GM19035 (cell line): ENCODE measurements around the gene DDX17.

ENCODE experiments used
- ATAC-seq: cut with Tn5 transposase; IDR thresholded peaks from one replicate; pipeline ENCODE4 v1.9.1; 2021; ENCODE audit not compliant: unreplicated experiment

Gene DDX17

DNA sequence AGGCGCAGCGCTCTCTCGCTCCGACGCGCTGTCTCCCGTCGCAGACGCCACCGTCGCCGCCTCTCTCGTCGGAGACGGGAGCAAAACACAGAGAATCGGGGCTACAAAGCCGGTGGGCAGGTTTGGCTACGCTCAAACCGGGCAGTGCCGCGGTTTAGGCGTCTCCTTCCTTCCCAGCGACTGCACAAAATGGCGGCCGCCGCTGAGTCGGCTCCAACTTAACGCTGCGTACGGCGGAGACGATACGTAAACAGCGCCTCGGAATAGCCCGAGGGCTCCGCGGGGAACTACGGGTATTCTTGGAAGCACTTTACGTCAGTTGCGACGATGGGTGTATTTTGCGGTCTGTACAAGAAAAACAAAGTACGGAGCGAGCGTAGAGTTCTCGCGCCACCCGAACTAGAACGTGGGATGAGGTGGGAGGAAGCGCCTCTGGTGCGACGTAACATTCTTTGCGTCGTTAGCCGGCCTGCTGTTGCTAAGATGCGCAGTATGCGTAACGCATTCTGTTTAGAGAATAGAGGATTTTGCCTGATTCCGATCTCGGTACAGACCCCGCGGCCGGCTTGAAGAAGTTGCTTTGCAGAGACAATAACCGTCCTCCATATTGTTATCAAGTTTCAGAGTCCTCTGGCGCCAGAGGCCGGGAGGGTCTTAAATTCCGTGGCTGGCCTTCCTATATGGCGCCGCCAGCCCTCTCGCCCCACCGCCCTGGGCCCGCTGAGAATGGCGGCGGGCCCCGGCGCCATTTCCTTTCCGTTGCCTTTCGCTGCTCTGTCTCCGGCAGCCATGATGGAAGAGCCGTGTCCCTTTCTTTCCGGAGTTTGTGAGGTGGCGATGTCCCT lies at the start of gene DDX17:
Gene DDX17, minus strand, starts transcription at position 194 of the 845 bp plus-strand sequence.
- peak; percentile 88 for ATAC-seq

DNA sequence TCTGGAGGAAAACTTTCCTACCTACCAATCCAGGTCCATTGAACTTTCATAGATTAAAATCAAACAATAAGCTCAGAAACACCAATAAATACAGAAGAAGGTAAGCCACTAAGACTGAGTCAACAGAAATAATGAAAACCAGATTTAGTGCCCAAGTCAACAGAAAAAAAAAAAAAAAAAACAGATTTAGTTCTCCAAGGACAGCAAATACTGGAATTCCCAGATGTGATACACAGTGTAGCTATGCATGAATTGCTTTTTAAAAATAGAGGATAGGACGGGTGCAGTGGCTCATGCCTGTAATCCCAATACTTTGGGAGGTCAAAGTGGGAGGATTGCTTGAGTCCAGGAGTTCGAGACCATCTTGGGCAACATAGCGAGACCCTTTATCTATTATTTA lies 48.2 kb upstream of the DDX17 start:
- no peak for ATAC-seq

DNA sequence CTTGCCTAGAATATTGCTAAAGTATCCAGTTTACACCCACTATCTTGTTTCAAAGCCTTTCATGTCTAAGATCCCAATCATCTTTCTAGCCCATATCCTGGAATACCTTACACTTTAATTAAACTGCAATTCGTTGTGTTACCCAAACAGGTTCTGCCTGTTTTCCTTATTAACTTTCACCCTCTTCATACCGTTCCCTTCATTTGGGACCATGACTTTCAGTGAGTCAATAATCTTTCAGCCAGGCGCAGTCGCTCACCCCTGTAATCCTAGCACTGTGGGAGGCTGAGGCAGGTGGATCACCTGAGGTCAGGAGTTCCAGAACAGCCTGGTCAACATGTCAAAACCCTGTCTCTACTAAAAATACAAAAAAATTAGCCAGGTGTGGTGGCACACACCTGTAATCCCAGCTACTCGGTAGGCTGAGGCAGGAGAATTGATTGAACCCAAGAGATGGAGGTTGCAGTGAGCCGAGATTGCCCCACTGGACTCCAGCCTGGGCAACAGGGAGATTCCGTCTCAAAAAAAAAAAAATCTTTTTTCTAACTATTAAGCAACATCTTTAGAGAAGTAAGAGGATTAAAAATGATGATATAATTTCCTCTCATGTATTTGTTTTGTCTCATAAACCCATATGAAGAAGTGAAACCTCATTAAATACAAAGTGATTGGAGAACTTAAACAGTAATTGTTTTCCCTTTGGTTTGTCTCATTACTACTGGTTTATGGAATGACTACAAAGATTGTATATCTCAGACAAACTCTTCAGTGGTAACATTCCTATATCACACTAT lies 43.2 kb upstream of the DDX17 start:
- no peak for ATAC-seq

DNA sequence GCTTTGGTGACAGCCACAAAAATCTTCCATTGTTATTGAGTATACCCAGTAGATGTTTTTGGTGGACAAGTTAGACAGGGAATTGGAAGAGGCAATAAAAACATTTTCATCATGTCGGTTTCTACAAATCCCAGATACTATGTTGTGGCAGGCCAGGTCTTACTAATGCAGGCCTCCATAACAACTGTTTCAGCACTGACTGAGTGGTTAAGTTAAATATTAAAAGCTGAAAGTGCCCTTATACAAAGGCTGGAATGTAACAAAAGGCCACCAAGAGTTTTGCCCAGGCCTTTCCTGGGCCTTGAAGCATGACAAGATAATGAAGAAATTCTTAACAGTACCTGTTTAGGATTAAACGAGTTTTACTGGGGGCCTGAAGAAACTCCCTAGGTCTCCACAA lies 34.6 kb upstream of the DDX17 start:
- ATAC-seq, result no peak

- ATAC-seq, result no peak
Observed at GRCh38 chr22:38531251-38531938, 25.3 kb upstream of the DDX17 start.

- no peak for ATAC-seq
Observed at GRCh38 chr22:38524429-38524828, 18.3 kb upstream of the DDX17 start.

- ATAC-seq, result no peak
Observed at GRCh38 chr22:38523479-38523878, 17.4 kb upstream of the DDX17 start.

DNA sequence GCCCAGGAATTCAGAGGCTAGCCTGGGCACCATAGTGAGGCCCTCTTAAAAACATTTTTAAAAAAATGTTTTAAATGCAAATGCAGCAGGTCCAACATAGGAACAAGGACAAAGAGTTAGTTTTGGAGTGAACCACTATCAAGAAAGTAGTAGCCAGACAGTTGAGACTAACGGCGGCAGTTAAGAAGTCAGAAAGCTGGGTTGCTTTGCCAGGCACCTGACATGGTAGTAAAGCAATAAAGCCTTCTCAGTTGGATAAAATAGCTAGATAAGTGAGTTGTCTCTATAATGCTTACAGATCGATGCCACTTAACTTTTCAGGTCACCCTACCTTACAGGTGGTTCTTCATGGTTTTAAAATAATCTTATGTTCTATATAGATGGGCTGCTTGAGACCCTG lies 16.9 kb upstream of the DDX17 start:
- ATAC-seq, result no peak

GRCh38 chr22:38519453-38520250 lies 13.5 kb upstream of the DDX17 start:
- no peak for ATAC-seq

DNA sequence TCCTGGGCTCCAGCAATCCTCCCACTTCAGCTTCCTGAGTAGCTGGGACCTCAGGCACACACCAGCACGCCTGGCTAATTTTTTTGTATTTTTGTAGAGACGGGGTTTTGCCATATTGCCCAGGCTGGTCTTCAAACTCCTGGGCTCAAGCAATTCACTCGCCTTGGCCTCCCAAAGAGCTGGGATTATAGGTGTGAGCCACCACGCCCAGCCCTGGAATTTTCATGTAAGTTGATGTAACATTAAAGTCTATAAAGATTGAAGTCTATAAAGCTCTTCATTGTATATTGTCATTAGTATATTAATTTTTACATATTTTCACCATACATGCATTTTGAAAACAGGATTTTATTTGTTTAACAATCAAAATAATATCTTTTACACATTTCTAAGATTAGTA lies 12.5 kb upstream of the DDX17 start:
- ATAC-seq, result no peak

- ATAC-seq, result no peak
Observed at GRCh38 chr22:38513063-38513462, 7.0 kb upstream of the DDX17 start.

GRCh38 chr22:38510416-38510970 lies 4.4 kb upstream of the DDX17 start:
- no peak for ATAC-seq

DNA sequence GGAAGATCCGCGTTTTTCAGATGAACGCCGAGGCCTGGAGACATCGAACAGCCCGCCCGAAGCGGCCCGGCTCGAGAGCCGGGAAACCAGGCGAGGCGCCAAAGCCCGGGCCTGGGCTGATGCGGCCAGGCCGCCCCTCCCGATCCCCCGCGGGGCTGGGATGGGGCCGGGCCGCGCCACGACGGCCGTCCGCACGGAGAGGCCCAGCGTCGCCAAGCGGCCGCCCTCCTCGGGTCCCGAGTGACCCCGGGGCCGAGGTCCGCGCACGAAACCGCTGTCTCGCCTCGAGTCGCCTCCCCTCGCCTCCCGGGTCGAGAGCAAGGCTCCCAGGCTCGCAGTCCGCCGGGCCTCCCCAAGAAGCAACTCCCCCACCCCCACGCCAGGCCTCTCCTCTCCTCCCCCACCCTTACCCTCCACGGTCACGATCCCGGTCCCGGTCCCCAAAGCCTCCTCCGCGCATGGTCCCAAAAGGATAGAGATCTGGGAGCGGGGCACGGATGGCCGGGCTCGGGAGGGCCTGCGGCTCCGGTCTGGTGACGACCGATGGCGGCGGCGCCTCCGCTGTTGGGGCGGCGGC lies 482 bp downstream of the DDX17 start:
- ATAC-seq, result peak; percentile 23

GRCh38 chr22:38504731-38505540 lies 1.2 kb downstream of the DDX17 start:
- no peak for ATAC-seq

DNA sequence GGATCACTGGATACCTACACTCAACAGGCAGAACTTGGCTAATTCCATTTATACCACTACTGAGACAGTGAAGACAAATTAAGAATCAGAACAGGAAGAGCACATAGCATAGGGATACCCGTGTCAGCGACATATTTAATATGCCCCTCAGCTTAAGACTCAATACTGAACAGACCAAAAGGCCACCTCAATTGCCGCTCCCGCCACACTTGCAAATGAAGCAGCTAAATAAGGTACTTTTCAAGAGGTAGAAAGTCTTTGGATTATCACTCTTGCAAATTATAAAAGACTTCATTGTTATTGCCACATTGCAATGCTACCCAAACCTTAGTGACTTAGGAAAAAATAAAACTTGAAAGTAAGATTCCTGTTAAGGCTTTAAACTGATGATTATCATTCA lies 3.1 kb downstream of the DDX17 start:
- no peak for ATAC-seq

DNA sequence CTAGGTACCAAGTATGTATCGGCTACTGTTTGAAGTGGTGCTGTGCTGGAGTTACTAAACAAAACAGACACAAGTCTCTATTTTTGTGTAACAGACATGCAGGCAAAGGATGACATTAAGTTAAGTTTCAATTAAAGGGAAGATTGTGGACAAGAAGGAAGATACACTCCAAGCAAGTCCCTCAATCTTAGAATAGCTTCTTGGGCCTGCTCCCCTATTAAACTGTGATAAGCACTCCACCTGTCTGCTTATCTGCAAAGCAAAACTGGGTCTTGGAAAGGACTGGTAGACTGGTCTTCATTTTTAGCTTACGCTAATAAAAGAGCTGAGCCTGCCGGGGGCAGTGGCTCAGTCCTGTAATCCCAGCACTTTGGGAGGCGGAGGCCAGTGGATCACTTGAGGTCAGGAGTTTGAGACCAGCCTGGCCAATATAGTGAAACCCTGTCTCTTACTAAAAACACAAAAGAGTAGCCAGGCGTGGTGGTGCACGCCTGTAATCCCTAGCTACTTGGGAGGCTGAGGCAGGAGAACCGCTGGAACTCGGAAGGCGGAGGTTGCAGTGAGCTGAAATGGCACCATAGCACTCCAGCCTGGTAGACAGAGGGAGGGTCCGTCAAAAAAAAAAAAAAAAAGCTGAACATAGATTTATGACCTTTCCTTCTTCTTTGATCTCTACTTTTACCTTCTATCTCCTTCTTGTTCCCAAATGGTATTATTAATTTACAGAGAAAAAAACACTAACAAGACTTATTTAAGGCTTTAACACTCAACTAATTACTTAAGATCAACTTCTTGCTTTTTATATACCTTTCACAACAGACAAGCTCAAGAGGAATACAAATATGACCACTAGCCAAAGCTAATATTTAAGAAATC lies 4.1 kb downstream of the DDX17 start:
- no peak for ATAC-seq

DNA sequence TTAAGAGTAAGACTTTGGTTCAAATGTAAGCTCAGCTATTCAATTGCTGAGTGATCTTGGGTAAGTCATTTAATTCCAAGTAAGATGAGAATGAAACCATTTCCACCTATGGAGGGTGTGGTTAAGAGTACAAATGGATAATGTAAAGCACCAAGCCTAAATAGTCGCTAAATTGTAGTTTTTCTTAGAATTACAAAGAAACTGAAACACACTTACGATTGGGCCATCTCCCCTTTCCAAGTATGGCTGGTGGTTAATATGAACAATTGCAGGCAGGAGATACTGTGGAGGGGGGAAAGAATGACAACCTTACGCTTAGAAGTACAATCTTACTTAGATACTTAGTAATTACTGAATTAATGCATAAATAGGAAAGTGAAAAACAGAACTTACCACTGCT lies 8.2 kb downstream of the DDX17 start:
- ATAC-seq, result no peak

GRCh38 chr22:38494939-38495338 lies 11.2 kb downstream of the DDX17 start:
- no peak for ATAC-seq
